Measurements from ENCODE around the gene S1PR5. TPM values are rescaled to one million over a fixed set of nuclear protein-coding genes. Genes with fewer than 3 reads are reported as not detected.

Gene S1PR5
- total RNA-seq, 1 experiment from 2014 or later, result 0.57 TPM

DNA sequence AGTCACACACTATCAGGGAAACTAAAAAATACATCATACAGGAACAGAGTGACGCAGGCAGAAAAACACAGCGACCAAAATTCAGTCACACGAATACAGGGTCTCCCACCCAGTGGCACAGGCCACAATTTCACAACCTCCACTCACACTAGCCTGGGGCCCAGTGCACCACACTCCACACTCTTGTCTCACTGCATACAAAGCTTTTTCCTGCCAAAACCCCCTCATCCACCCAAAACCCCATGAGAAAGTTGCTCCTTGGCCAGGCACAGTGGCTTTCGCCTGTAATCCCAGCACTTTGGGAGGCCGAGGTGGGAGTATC, 1.2 kb downstream of the S1PR5 start:
- H3K4me3 ChIP-seq (ENCODE audit: low read depth, low read length), result no peak overlapping the region
- no peaks in the 10 kb centered on the region for H3K9me3 ChIP-seq
- peaks cover 7% of the 10 kb centered on the region; the same call in 1 of the 2 replicates for H3K4me1 ChIP-seq
- no peak overlapping the region for H3K27ac Mint-ChIP-seq (ENCODE audit: unreplicated experiment)
- peak overlapping the region; percentile 1 for H3K4me3 Mint-ChIP-seq (ENCODE audit: unreplicated experiment)
- peaks cover 8% of the 10 kb centered on the region for H3K4me1 Mint-ChIP-seq (ENCODE audit: low read depth, unreplicated experiment)
- no peak for TF ChIP-seq CTCF (IDR thresholded peaks at IDR 0.05; ENCODE audit: insufficient read depth in 1 of 2, low read depth in 1 of 2, low read length in 1 of 2, severe bottlenecking in 1 of 2, unreplicated experiment in 1 of 2)
- CTCF ChIA-PET, result interaction anchor here (0.6 to 0.7 kb wide), 2 partner anchors 103 to 129 kb away, joined by 6 read pairs; no protein-coding TSS in a partner anchor
- H3K27me3 ChIP-seq (replicated peaks; ENCODE audit: control insufficient read depth, insufficient read depth, low read length), result no peaks in the 10 kb centered on the region
- H3K9me3 Mint-ChIP-seq (ENCODE audit: unreplicated experiment), result no peaks in the 10 kb centered on the region
- POLR2A ChIA-PET, result no interaction called here
- no peaks in the 10 kb centered on the region for H3K36me3 Mint-ChIP-seq (ENCODE audit: insufficient read depth, unreplicated experiment)
- BruUV-seq (replicated peaks), result no TSS peak
- no peaks in the 10 kb centered on the region for H3K36me3 ChIP-seq (ENCODE audit: control insufficient read depth, insufficient read depth, low read length)
- no peak for DNase-seq
- peaks cover 5% of the 10 kb centered on the region for H3K27me3 Mint-ChIP-seq (ENCODE audit: insufficient read depth, unreplicated experiment)
- intact Hi-C loops (cut with micrococcal nuclease; ENCODE audit: unreplicated experiment), result no loop called here

GRCh38 chr19:10514211-10515145, 2.8 kb downstream of the S1PR5 start:
- POLR2A ChIA-PET, result no interaction called here

DNA sequence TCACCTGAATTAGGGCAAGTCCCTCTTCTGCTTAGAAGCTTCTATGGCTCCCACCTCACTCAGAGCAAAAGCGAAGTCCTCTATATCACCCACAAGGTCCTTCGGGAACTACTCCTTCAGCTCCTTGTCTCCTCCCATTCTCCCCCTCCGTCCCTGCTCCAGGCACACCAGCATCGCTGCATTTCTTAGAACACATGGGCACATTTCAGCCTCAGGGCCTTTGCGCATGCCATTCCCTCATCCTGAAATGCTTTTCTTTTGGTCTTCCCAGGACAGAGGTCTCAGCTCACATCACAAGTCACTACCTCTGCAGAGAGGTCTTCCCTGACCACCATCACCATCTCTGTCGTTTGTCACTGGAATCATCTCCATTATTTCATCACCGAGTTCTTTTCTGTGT, 4.0 kb downstream of the S1PR5 start:
- Histone ChIP-seq H3K4me1 (peaks cover 8% of the 10 kb centered on the region), H3K36me3 (ENCODE audit: control insufficient read depth, insufficient read depth, low read length) (no peaks in the 10 kb centered on the region), H3K4me3 (ENCODE audit: low read depth, low read length) (no peak overlapping the region), H3K27me3 (replicated peaks; ENCODE audit: control insufficient read depth, insufficient read depth, low read length) (no peaks in the 10 kb centered on the region), H3K9me3 (no peaks in the 10 kb centered on the region)
- no peaks in the 10 kb centered on the region for H3K9me3 Mint-ChIP-seq (ENCODE audit: unreplicated experiment)
- BruUV-seq (replicated peaks), result no TSS peak
- intact Hi-C loops (cut with micrococcal nuclease; ENCODE audit: unreplicated experiment), result no loop called here
- TF ChIP-seq CTCF (IDR thresholded peaks at IDR 0.05; ENCODE audit: insufficient read depth in 1 of 2, low read depth in 1 of 2, low read length in 1 of 2, severe bottlenecking in 1 of 2, unreplicated experiment in 1 of 2), result no peak
- no peak for DNase-seq
- ChIA-PET CTCF (no interaction called here), POLR2A (no interaction called here)
- no peaks in the 10 kb centered on the region for H3K27me3 Mint-ChIP-seq (ENCODE audit: insufficient read depth, unreplicated experiment)
- peaks cover 3% of the 10 kb centered on the region for H3K4me1 Mint-ChIP-seq (ENCODE audit: low read depth, unreplicated experiment)
- no peak overlapping the region for H3K27ac Mint-ChIP-seq (ENCODE audit: unreplicated experiment)
- no peaks in the 10 kb centered on the region for H3K36me3 Mint-ChIP-seq (ENCODE audit: insufficient read depth, unreplicated experiment)
- H3K4me3 Mint-ChIP-seq (ENCODE audit: unreplicated experiment), result no peak overlapping the region

More at GRCh38 chr19:10514211-10515145, 2.8 kb downstream of the S1PR5 start:
- DNase-seq, result no peak
- H3K27me3 Mint-ChIP-seq (ENCODE audit: insufficient read depth, unreplicated experiment), result peaks cover 5% of the 10 kb centered on the region
- Histone ChIP-seq H3K9me3 (no peaks in the 10 kb centered on the region), H3K4me3 (ENCODE audit: low read depth, low read length) (no peak overlapping the region), H3K27me3 (replicated peaks; ENCODE audit: control insufficient read depth, insufficient read depth, low read length) (no peaks in the 10 kb centered on the region), H3K4me1 (peaks cover 13% of the 10 kb centered on the region), H3K36me3 (ENCODE audit: control insufficient read depth, insufficient read depth, low read length) (no peaks in the 10 kb centered on the region)
- H3K27ac Mint-ChIP-seq (ENCODE audit: unreplicated experiment), result no peak overlapping the region
- no TSS peak for BruUV-seq (replicated peaks)
- no peaks in the 10 kb centered on the region for H3K36me3 Mint-ChIP-seq (ENCODE audit: insufficient read depth, unreplicated experiment)
- no peak overlapping the region for H3K4me3 Mint-ChIP-seq (ENCODE audit: unreplicated experiment)
- H3K4me1 Mint-ChIP-seq (ENCODE audit: low read depth, unreplicated experiment), result peaks cover 8% of the 10 kb centered on the region
- intact Hi-C loops (cut with micrococcal nuclease; ENCODE audit: unreplicated experiment), result no loop called here
- CTCF ChIA-PET, result interaction anchor here (0.6 kb wide), 1 partner anchor 28 kb away, joined by 6 read pairs; no protein-coding TSS in a partner anchor
- H3K9me3 Mint-ChIP-seq (ENCODE audit: unreplicated experiment), result no peaks in the 10 kb centered on the region
- TF ChIP-seq CTCF (IDR thresholded peaks at IDR 0.05; ENCODE audit: insufficient read depth in 1 of 2, low read depth in 1 of 2, low read length in 1 of 2, severe bottlenecking in 1 of 2, unreplicated experiment in 1 of 2), result no peak

Measured in Caco-2 (cell line).